Neutrophil (primary cell): Measurements from ENCODE around the gene SAMD14.

Source experiments
- H3K27ac ChIP-seq: fragments of 200-600 bp; sonication (generic); 2 replicates; pipeline ENCODE4 v1.5.1; 2016; ENCODE audit warnings: mild to moderate bottlenecking, moderate library complexity
- H3K27me3 ChIP-seq: fragments of 200-600 bp; sonication (generic); 2 replicates; pipeline ENCODE4 v1.6.0; 2016; ENCODE audit warnings: mild to moderate bottlenecking
- H3K36me3 ChIP-seq: fragments of 200-600 bp; sonication (generic); 2 replicates; pipeline ENCODE4 v1.5.1; 2017
- H3K4me1 ChIP-seq, 2 experiments: fragments of 200-600 bp in 1 of 2; sonication (generic) in 1 of 2; 1 replicate in 1 of 2; 2 replicates in 1 of 2; pipeline versions ENCODE4 v1.5.1 to v1.6.1; 2013 to 2016; ENCODE audit warnings: low read depth in 1 of 2, low read length in 1 of 2, mild to moderate bottlenecking in 1 of 2, moderate library complexity in 1 of 2; ENCODE audit not compliant: control insufficient read depth in 1 of 2, insufficient read depth in 1 of 2
- H3K4me3 ChIP-seq, 2 experiments: fragments of 200-600 bp in 1 of 2; sonication (generic) in 1 of 2; 1 replicate in 1 of 2; 2 replicates in 1 of 2; pipeline ENCODE4 v1.5.1; 2013 to 2016; ENCODE audit warnings: low read depth in 1 of 2, low read length in 1 of 2, mild to moderate bottlenecking in 1 of 2, moderate library complexity in 1 of 2
- H3K9me3 ChIP-seq: fragments of 200-600 bp; sonication (generic); 2 replicates; pipeline ENCODE4 v1.5.1; 2016
- CTCF ChIP-seq: fragments of 200-600 bp; sonication (generic); IDR thresholded peaks from 2 replicates; pipeline ENCODE4 v1.5.1; 2016; ENCODE audit warnings: antibody characterized with exemption

SAMD14 gene

DNA sequence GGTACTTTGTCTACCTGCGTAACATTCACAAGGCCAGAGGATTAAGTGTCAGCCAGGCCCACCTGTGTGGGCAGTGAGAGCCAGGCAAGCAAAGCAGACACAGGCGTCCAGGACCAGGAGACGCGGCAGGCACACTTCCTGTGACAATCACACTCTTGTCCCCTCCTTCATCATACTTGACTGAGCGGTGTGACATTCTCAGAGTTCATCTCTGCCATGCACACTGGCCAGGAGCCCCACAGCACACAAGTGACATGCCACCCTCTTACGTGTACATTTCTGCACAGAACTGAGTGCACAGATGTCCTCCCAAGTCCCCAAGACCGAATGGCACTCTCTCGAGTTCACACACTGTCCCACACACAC lies 11.8 kb upstream of the SAMD14 start:
- Histone ChIP-seq H3K27me3 (no peaks in the 10 kb centered on the region), H3K27ac (peak overlapping the region; percentile 48), H3K4me3 (no peak overlapping the region), H3K9me3 (no peaks in the 10 kb centered on the region), H3K4me1 (peaks cover 43% of the 10 kb centered on the region in 2 experiments), H3K36me3 (peaks cover 98% of the 10 kb centered on the region)
- TF ChIP-seq CTCF, result no peak

- no peaks in the 10 kb centered on the region for H3K27me3 ChIP-seq
- H3K4me1 ChIP-seq, result peaks cover 37 to 38% of the 10 kb centered on the region in 2 experiments
- no peak overlapping the region for H3K4me3 ChIP-seq
- no peak for TF ChIP-seq CTCF
- peak overlapping the region; percentile 68 for H3K27ac ChIP-seq
- no peaks in the 10 kb centered on the region for H3K9me3 ChIP-seq
- peaks cover 98% of the 10 kb centered on the region for H3K36me3 ChIP-seq
These were observed 11.2 kb upstream of the SAMD14 start for GRCh38 chr17:50141026-50141744.

DNA sequence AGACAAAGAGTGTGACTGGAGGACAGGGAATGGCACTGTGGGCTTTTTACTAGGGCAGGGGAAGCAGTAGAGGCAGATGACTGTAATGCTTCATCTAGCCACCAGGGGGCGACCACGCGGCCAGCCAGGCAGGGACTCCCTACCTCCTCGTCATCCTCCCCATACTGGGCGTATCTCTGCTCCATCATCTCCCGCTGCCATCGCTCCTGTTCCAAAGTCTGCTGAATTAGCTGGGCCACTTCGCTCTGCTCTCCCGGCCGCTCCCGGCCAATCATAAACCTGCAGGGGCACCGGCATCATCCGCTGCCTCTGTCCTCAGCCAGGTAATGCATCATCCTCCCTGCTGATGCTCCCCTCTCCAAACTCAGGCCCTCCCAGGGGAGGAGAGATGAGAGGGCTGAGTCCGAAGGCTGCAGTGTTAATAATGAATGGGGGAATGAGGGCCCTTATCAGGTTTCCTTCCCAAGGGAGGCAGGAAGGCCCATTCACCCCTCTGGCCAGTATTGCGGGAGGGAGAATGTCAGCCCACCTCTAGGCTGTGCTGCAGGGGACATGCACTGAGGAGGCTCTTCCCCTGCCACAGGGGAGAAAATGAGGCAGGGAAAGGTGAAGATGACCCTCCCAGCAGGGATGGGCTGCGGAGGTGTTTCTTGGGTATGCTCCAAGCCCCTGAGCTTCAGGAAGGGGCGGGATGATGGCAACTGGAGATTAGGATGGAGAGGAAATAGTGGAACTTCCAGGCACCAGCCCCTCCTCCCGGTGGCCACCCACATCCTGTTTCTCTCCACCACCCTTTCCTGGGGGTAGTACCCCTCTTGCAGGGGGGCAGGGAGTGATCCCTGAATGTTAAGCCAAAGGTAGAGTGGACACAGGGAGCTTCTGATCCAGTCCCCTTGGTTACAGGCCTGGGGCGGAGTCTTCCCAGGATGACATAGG lies 10.3 kb upstream of the SAMD14 start:
- H3K27ac ChIP-seq, result peak overlapping the region; percentile 68
- H3K4me1 ChIP-seq, result peaks cover 28% of the 10 kb centered on the region in 2 experiments
- TF ChIP-seq CTCF, result peak; percentile 91
- peaks cover 100% of the 10 kb centered on the region for H3K36me3 ChIP-seq
- H3K9me3 ChIP-seq, result no peaks in the 10 kb centered on the region
- H3K4me3 ChIP-seq, result peak overlapping the region; percentile 24 to 39
- no peaks in the 10 kb centered on the region for H3K27me3 ChIP-seq

GRCh38 chr17:50139185-50139783 lies 9.3 kb upstream of the SAMD14 start:
- Histone ChIP-seq H3K36me3 (peaks cover 100% of the 10 kb centered on the region), H3K27ac (peak overlapping the region; percentile 68), H3K4me3 (no peak overlapping the region), H3K27me3 (no peaks in the 10 kb centered on the region), H3K9me3 (no peaks in the 10 kb centered on the region), H3K4me1 (peaks cover 27 to 28% of the 10 kb centered on the region in 2 experiments)
- TF ChIP-seq CTCF, result no peak

- H3K9me3 ChIP-seq, result no peaks in the 10 kb centered on the region
- H3K4me3 ChIP-seq, result no peak overlapping the region
- H3K36me3 ChIP-seq, result peaks cover 97% of the 10 kb centered on the region
- no peak for TF ChIP-seq CTCF
- H3K27ac ChIP-seq, result no peak overlapping the region
- peaks cover 18 to 23% of the 10 kb centered on the region in 2 experiments for H3K4me1 ChIP-seq
- H3K27me3 ChIP-seq, result peaks cover 1% of the 10 kb centered on the region
These were observed 7.1 kb upstream of the SAMD14 start for GRCh38 chr17:50137042-50137441.
